ENCODE measurements around the gene PTPRM. TPM values are rescaled to one million over a fixed set of nuclear protein-coding genes. Genes with fewer than 3 reads are reported as not detected.

PTPRM gene
- total and polyA plus RNA-seq, 2 of the 8 experiments (the other 6 are each of a cell fraction or from before 2014, with no cell fraction given), result 4.1 to 7.0 TPM

DNA sequence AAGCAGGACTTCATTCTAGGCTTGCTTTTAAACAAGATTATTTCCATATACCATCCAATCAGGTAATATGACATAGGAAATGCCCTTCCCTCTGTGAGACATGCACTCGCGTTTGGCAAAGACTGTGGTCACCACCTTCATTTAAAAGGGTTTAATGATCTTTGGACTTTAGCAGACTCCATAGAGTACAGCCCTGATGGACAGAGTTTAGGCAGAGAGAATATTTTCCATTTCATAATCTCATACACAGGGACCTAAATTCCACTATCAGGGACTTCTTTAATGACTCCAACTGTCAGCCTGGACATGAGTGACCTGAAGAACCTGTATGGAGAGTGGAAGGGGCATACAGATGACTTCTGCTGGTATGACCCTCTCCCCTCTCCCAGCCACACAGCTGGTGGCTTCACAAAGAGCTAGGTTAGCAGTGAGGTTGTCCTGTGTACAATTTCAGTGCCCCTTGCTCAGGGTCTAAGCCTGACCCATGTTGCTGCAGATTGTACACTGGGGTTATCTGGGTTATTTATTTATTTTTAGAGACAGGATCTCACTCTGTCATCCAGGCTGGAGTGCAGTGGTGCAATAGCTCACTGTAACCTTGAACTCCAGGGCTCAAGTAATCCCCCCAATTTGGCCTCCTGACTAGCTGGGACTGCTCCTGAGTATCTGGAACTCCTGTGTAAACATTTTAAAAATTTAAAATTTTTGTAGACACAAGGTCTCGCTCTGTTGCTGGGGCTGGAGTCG is 59.2 kb downstream of the PTPRM start (continued):
- no peak for TF ChIP-seq RNF2 (IDR thresholded peaks at IDR 0.05; ENCODE audit: borderline replicate concordance, low read depth, low read length, missing control alignments, poor library complexity, severe bottlenecking)
- TF ChIP-seq SP1 (IDR thresholded peaks at IDR 0.05; ENCODE audit: low read depth, low read length), result no peak
- no peak for TF ChIP-seq ZNF274 (IDR thresholded peaks at IDR 0.05; ENCODE audit: borderline replicate concordance, extremely low read depth, low read length)
- TF ChIP-seq, protein P1, sequence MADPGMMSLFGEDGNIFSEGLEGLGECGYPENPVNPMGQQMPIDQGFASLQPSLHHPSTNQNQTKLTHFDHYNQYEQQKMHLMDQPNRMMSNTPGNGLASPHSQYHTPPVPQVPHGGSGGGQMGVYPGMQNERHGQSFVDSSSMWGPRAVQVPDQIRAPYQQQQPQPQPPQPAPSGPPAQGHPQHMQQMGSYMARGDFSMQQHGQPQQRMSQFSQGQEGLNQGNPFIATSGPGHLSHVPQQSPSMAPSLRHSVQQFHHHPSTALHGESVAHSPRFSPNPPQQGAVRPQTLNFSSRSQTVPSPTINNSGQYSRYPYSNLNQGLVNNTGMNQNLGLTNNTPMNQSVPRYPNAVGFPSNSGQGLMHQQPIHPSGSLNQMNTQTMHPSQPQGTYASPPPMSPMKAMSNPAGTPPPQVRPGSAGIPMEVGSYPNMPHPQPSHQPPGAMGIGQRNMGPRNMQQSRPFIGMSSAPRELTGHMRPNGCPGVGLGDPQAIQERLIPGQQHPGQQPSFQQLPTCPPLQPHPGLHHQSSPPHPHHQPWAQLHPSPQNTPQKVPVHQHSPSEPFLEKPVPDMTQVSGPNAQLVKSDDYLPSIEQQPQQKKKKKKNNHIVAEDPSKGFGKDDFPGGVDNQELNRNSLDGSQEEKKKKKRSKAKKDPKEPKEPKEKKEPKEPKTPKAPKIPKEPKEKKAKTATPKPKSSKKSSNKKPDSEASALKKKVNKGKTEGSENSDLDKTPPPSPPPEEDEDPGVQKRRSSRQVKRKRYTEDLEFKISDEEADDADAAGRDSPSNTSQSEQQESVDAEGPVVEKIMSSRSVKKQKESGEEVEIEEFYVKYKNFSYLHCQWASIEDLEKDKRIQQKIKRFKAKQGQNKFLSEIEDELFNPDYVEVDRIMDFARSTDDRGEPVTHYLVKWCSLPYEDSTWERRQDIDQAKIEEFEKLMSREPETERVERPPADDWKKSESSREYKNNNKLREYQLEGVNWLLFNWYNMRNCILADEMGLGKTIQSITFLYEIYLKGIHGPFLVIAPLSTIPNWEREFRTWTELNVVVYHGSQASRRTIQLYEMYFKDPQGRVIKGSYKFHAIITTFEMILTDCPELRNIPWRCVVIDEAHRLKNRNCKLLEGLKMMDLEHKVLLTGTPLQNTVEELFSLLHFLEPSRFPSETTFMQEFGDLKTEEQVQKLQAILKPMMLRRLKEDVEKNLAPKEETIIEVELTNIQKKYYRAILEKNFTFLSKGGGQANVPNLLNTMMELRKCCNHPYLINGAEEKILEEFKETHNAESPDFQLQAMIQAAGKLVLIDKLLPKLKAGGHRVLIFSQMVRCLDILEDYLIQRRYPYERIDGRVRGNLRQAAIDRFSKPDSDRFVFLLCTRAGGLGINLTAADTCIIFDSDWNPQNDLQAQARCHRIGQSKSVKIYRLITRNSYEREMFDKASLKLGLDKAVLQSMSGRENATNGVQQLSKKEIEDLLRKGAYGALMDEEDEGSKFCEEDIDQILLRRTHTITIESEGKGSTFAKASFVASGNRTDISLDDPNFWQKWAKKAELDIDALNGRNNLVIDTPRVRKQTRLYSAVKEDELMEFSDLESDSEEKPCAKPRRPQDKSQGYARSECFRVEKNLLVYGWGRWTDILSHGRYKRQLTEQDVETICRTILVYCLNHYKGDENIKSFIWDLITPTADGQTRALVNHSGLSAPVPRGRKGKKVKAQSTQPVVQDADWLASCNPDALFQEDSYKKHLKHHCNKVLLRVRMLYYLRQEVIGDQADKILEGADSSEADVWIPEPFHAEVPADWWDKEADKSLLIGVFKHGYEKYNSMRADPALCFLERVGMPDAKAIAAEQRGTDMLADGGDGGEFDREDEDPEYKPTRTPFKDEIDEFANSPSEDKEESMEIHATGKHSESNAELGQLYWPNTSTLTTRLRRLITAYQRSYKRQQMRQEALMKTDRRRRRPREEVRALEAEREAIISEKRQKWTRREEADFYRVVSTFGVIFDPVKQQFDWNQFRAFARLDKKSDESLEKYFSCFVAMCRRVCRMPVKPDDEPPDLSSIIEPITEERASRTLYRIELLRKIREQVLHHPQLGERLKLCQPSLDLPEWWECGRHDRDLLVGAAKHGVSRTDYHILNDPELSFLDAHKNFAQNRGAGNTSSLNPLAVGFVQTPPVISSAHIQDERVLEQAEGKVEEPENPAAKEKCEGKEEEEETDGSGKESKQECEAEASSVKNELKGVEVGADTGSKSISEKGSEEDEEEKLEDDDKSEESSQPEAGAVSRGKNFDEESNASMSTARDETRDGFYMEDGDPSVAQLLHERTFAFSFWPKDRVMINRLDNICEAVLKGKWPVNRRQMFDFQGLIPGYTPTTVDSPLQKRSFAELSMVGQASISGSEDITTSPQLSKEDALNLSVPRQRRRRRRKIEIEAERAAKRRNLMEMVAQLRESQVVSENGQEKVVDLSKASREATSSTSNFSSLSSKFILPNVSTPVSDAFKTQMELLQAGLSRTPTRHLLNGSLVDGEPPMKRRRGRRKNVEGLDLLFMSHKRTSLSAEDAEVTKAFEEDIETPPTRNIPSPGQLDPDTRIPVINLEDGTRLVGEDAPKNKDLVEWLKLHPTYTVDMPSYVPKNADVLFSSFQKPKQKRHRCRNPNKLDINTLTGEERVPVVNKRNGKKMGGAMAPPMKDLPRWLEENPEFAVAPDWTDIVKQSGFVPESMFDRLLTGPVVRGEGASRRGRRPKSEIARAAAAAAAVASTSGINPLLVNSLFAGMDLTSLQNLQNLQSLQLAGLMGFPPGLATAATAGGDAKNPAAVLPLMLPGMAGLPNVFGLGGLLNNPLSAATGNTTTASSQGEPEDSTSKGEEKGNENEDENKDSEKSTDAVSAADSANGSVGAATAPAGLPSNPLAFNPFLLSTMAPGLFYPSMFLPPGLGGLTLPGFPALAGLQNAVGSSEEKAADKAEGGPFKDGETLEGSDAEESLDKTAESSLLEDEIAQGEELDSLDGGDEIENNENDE (IDR thresholded peaks at IDR 0.05; ENCODE audit: insufficient replicate concordance, low read length), result no peak
- no peak for TF ChIP-seq KDM5A (IDR thresholded peaks at IDR 0.05; ENCODE audit: low read length)
